GM12878 (cell line): ENCODE results near the gene YTHDC1. TPM values are rescaled to one million over a fixed set of nuclear protein-coding genes. Genes with fewer than 3 reads are reported as not detected.

ENCODE experiments used
- ATAC-seq: fragments of 200-7000 bp; cut with Tn5 transposase; 3 replicates; pipeline ENCODE4 v1.9.1; 2020; ENCODE audit warnings: mild to moderate bottlenecking, moderate library complexity
- BruUV-seq: library from RNA; stranded (reverse); fragments of 400-500 nt; replicated peaks from 2 replicates; lab custom pipeline; 2021; lab: Mats Ljungman, UMichigan
- CTCF ChIA-PET: fragments of 300-600 bp; sonication (Branson Sonifier 250); formaldehyde crosslinking; extraction: SDS; loops from one replicate; lab custom pipeline; 2021; ENCODE audit warnings: inconsistent platforms; lab: Yijun Ruan, JAX
- POLR2A ChIA-PET: fragments of 350-600 bp; formaldehyde crosslinking; extraction: SDS; loops from one replicate; lab custom pipeline; 2021; ENCODE audit warnings: inconsistent platforms; lab: Charles Lee
- RAD21 ChIA-PET: fragments of 300-600 bp; sonication (Branson Sonifier 250); formaldehyde crosslinking; loops from one replicate; lab custom pipeline; 2023; ENCODE audit warnings: antibody characterized with exemption; ENCODE audit not compliant: unreplicated experiment; lab: Charles Lee
- SMC1A ChIA-PET: fragments of 300-600 bp; sonication (Branson Sonifier 250); formaldehyde crosslinking; loops from one replicate; lab custom pipeline; 2023; ENCODE audit not compliant: unreplicated experiment, uncharacterized antibody; lab: Charles Lee
- DNase-seq: peaks from one replicate; pipeline ENCODE4 v3.0.0-alpha.2; 2011; ENCODE audit warnings: low read depth, low spot score
- FAIRE-seq: peaks from 3 replicates; lab custom pipeline; 2011; peaks lifted over from hg19 to GRCh38; lab: Jason Lieb, UNC
- H2AFZ ChIP-seq: 2 replicates; pipeline ENCODE4 v1.6.0; 2011; ENCODE audit warnings: low read depth, low read length, control low read depth; ENCODE audit not compliant: control insufficient read depth
- H3K27ac ChIP-seq: 2 replicates; pipeline ENCODE4 v1.5.1; 2011; ENCODE audit warnings: control low read depth; ENCODE audit not compliant: control insufficient read depth, insufficient read depth
- H3K27me3 ChIP-seq, 2 experiments: replicated peaks in 1 of 2; 2 replicates each; pipeline versions ENCODE4 v1.6.0 to v1.6.1; 2011; ENCODE audit warnings: low read length in 1 of 2; ENCODE audit not compliant: control insufficient read depth in 2 of 2, insufficient read depth in 2 of 2
- H3K36me3 ChIP-seq, 2 experiments: 2 replicates each; pipeline ENCODE4 v1.5.1; 2011; ENCODE audit warnings: low read length in 1 of 2; ENCODE audit not compliant: control insufficient read depth in 2 of 2, insufficient read depth in 2 of 2
- H3K4me1 ChIP-seq: 2 replicates; pipeline ENCODE4 v1.6.1; 2011; ENCODE audit warnings: mild to moderate bottlenecking, low read length, moderate library complexity, mixed read lengths; ENCODE audit not compliant: control insufficient read depth, insufficient read depth
- H3K4me2 ChIP-seq: 2 replicates; pipeline ENCODE4 v1.6.0; 2011; ENCODE audit warnings: control low read depth; ENCODE audit not compliant: control insufficient read depth, insufficient read depth
- H3K4me3 ChIP-seq: fragments of 200-600 bp; sonication (generic); 2 replicates; pipeline ENCODE4 v1.5.1; 2016
- H3K79me2 ChIP-seq: 2 replicates; pipeline ENCODE4 v1.6.0; 2011; ENCODE audit warnings: low read length; ENCODE audit not compliant: control insufficient read depth, insufficient read depth
- H3K9ac ChIP-seq: 2 replicates; pipeline ENCODE4 v1.8.0; 2011; ENCODE audit warnings: low read length, control low read depth, mixed read lengths; ENCODE audit not compliant: control insufficient read depth, insufficient read depth
- H3K9me3 ChIP-seq: replicated peaks from 3 replicates; pipeline ENCODE4 v1.5.1; 2011; ENCODE audit warnings: mild to moderate bottlenecking, low read length; ENCODE audit not compliant: control insufficient read depth, insufficient read depth
- H4K20me1 ChIP-seq: 2 replicates; pipeline ENCODE4 v1.6.0; 2011; ENCODE audit not compliant: control insufficient read depth, insufficient read depth
- BCL11A ChIP-seq: IDR thresholded peaks from 2 replicates; pipeline ENCODE4 v1.6.1; 2011; ENCODE audit warnings: low read depth, low read length
- BRCA1 ChIP-seq: IDR thresholded peaks from 2 replicates; pipeline ENCODE4 v1.6.1; 2011; ENCODE audit warnings: low read depth, low read length, improper control_type of control experiment
- JUND ChIP-seq: IDR thresholded peaks from 2 replicates; pipeline ENCODE4 v1.6.1; 2012; ENCODE audit warnings: low read depth, mild to moderate bottlenecking, low read length, improper control_type of control experiment, moderate library complexity
- SMAD5 ChIP-seq: IDR thresholded peaks from 2 replicates; pipeline ENCODE4 v1.6.1; 2016; ENCODE audit warnings: antibody characterized with exemption, low read depth
- TBL1XR1 ChIP-seq: IDR thresholded peaks from 2 replicates; pipeline ENCODE4 v1.6.1; 2012; ENCODE audit warnings: low read depth, low read length, improper control_type of control experiment
- WGBS: methylation state at CpG from one replicate; pipeline ENCODE4 v1.1.6; 2016; ENCODE audit warnings: low lambda C conversion rate; ENCODE audit not compliant: insufficient replicate concordance, insufficient coverage; ENCODE audit errors: missing lambda C conversion rate; 5-methylcytosine and 5-hydroxymethylcytosine counted together
- in situ Hi-C: fragments of 300-500 bp; cut with MboI; formaldehyde crosslinking; loops from 9 replicates; pipeline ENCODE4 v1.14.3; 2018; ENCODE audit warnings: mixed read lengths
- intact Hi-C: fragments of 100-400 bp; cut with micrococcal nuclease; formaldehyde crosslinking; loops from one replicate; pipeline ENCODE4 v1.14.2; 2022; ENCODE audit not compliant: unreplicated experiment
- polyA plus RNA-seq, 11 experiments: library from polyadenylated mRNA; depleted of rRNA in 4 of 11; unstranded in 6 of 11; stranded (reverse) in 5 of 11; fragments of >200 nt; fragmentation: Nextera tagmentation in 4 of 11; fragmentation: Illumina TruSeq in 1 of 11; extraction: Ambion mirVana in 4 of 11; extraction: Trizol in 1 of 11; gene quantifications; 1 replicate in 1 of 11; 2 replicates in 10 of 11; pipeline versions ENCODE4 v1.2.1 to v1.2.3, GENCODE V29; 2011 to 2016; ENCODE audit warnings: inconsistent platforms in 2 of 11, missing spikeins in 2 of 11, low read depth in 1 of 11
- total RNA-seq, 4 experiments: library from RNA; depleted of rRNA in 3 of 4; stranded (reverse); fragments of >200 nt in 3 of 4; fragmentation: Illumina TruSeq in 1 of 4; extraction: Trizol in 1 of 4; gene quantifications; 2 replicates each; pipeline versions ENCODE4 v1.2.1 to v1.2.3, GENCODE V29; 2013 to 2021

The YTHDC1 gene
- total and polyA plus RNA-seq, 10 of the 15 experiments (the other 5 are each of a cell fraction or from before 2014, with no cell fraction given): 18.7 to 83.2 (median 47.5) TPM

GRCh38 chr4:68297137-68297536 lies 52.8 kb downstream of the YTHDC1 start:
- SMC1A ChIA-PET: interaction anchor here (0.9 kb wide), 1 partner anchor 12 kb away, joined by 4 read pairs; no protein-coding TSS in a partner anchor
- no peaks in the 10 kb centered on the region for H3K9me3 ChIP-seq

GRCh38 chr4:68291256-68291655 lies 58.6 kb downstream of the YTHDC1 start:
- FAIRE-seq (no peak), ATAC-seq (no peak), DNase-seq (no peak)
- no peak overlapping the region for H3K4me3 ChIP-seq
- intact Hi-C loops (no loop called here), in situ Hi-C loops (no loop called here)
- H3K9me3 ChIP-seq: no peaks in the 10 kb centered on the region
- no peaks in the 10 kb centered on the region for H3K36me3 ChIP-seq
- ChIA-PET SMC1A (no interaction called here), POLR2A (no interaction called here), RAD21 (no interaction called here), CTCF (no interaction called here)
- no peaks in the 10 kb centered on the region for H4K20me1 ChIP-seq
- no peaks in the 10 kb centered on the region for H3K27me3 ChIP-seq
- no peak overlapping the region for H2AFZ ChIP-seq
- no TSS peak for BruUV-seq
- H3K4me2 ChIP-seq: no peak overlapping the region
- no peak overlapping the region for H3K27ac ChIP-seq
- 0% methylated on average over 1 of the region's 1 CpG for WGBS
- TF ChIP-seq BCL11A: no peak
- no peak for TF ChIP-seq JUND
- no peaks in the 10 kb centered on the region for H3K4me1 ChIP-seq
- H3K79me2 ChIP-seq: no peaks in the 10 kb centered on the region
- no peak overlapping the region for H3K9ac ChIP-seq

More at GRCh38 chr4:68297137-68297536, 52.8 kb downstream of the YTHDC1 start:
- H3K9ac ChIP-seq: no peak overlapping the region
- BruUV-seq: no TSS peak
- H3K4me1 ChIP-seq: no peaks in the 10 kb centered on the region
- no peak overlapping the region for H3K27ac ChIP-seq
- ChIA-PET POLR2A (no interaction called here), CTCF (no interaction called here), RAD21 (no interaction called here)
- H3K79me2 ChIP-seq: no peaks in the 10 kb centered on the region
- no peaks in the 10 kb centered on the region for H4K20me1 ChIP-seq
- no peak for FAIRE-seq
- H3K4me2 ChIP-seq: no peak overlapping the region
- WGBS: 60% methylated on average over 4 of the region's 4 CpGs
- H2AFZ ChIP-seq: no peak overlapping the region
- H3K36me3 ChIP-seq: no peaks in the 10 kb centered on the region
- in situ Hi-C loops (no loop called here), intact Hi-C loops (no loop called here)
- H3K4me3 ChIP-seq: no peak overlapping the region
- DNase-seq: no peak
- no peaks in the 10 kb centered on the region for H3K27me3 ChIP-seq
- TF ChIP-seq SMAD5 (no peak), BRCA1 (no peak), JUND (no peak), TBL1XR1 (no peak)
- ATAC-seq: no peak
